Mammary microvascular endothelial cell (primary cell): Measurements from ENCODE around the gene RNF150. TPM values are rescaled to one million over a fixed set of nuclear protein-coding genes. Genes with fewer than 3 reads are reported as not detected.

Experiments
- total RNA-seq: library from RNA; depleted of rRNA; stranded (reverse); fragments of >200 nt; gene quantifications from 2 replicates; pipeline ENCODE4 v1.2.3, GENCODE V29; 2015

RNF150 gene
- total RNA-seq = 0.05 TPM in 1 of 2 replicates, not detected in the other

DNA sequence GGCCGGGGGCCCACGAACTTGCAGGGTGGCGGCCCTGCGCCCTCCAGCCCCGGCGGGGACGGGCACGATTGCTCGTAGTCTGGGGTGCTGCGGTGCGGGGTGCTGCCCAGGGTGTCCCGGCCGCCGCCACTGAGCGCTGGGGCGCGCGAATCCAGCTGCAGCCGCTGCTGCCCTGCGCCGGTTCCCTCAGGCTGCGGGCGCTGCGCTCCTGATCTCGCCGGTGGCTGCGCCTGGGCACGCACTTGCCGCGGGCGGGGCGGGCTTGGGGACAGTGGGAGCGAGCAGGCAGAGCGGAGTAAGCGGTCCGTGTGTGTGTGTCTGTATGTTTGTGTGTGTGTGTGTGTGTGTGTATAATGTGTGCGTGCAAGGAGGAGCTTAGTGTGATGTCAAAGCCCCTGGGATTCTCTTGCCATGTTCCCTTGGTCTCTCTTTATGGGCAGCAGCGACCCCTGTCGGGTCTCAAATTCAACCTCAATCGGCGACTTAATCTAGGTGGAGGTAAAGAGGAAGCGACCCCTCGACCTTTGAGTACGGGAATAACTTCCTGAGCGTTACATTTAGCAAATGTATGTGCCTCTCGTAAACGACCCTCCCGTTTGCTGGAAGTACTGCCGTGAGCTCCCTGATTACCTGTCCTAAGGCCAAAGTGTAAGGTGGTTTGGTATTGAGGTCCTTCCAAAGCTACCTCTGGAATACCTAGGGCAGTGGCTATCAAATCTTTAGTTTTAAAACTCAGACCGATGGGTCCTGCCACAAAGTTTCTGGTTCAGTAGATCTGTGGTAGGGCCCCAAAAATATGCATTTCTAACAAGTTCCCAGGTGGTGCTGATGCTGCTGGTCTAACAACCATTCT is at the start of gene RNF150:
RNF150 (minus strand) TSS at position 324 of the 853 bp plus-strand sequence.

Other genes starting within 250 kb of the RNF150 start
- 22.9 and 23.0 TPM in 2 replicates for gene ZNF330, start 87.4 kb upstream of the RNF150 start, total RNA-seq